H1 (cell line): ENCODE results near the gene BLOC1S1. TPM values are rescaled to one million over a fixed set of nuclear protein-coding genes. Genes with fewer than 3 reads are reported as not detected.
A peak's percentile ranks its signal among the peaks of the same experiment; 100 is the strongest.

ENCODE experiments used
- CBX5 ChIP-seq: fragments of 300-800, 300-1000 bp; sonication (generic); IDR thresholded peaks from 2 replicates; pipeline ENCODE4 v1.7.1; 2016; ENCODE audit warnings: antibody characterized with exemption, low read length, low read depth
- CHD1 ChIP-seq: IDR thresholded peaks from 2 replicates; pipeline ENCODE4 v1.6.1; 2012; ENCODE audit warnings: low read depth, low read length, improper control_type of control experiment
- CHD7 ChIP-seq: fragments of 300-600 bp; sonication (generic); IDR thresholded peaks from 2 replicates; pipeline ENCODE4 v1.7.1; 2012; ENCODE audit warnings: low read length, moderate library complexity, mild to moderate bottlenecking, inconsistent platforms; ENCODE audit not compliant: insufficient replicate concordance
- EGR1 ChIP-seq: IDR thresholded peaks from 2 replicates; pipeline ENCODE4 v1.6.1; 2011; ENCODE audit warnings: low read depth, low read length, borderline replicate concordance
- EP300 ChIP-seq, 2 experiments: IDR thresholded peaks; 1 replicate in 1 of 2; 2 replicates in 1 of 2; pipeline ENCODE4 v1.6.1; 2011 to 2012; ENCODE audit warnings: low read depth in 2 of 2, low read length in 2 of 2, mild to moderate bottlenecking in 2 of 2, borderline replicate concordance in 1 of 2, inconsistent platforms in 1 of 2, moderate library complexity in 1 of 2
- RNF2 ChIP-seq: fragments of 200-900, 300-1000 bp; sonication (generic); IDR thresholded peaks from 2 replicates; pipeline ENCODE4 v1.7.1; 2016; ENCODE audit warnings: borderline replicate concordance, low read depth, mild to moderate bottlenecking, antibody characterized with exemption, low read length; ENCODE audit not compliant: poor library complexity, severe bottlenecking; ENCODE audit errors: missing control alignments
- SIN3A ChIP-seq, 2 experiments: IDR thresholded peaks in 1 of 2; conservative IDR thresholded peaks in 1 of 2; 2 replicates each; pipeline ENCODE4 v1.6.1; 2011 to 2012; ENCODE audit warnings: low read length in 2 of 2, improper control_type of control experiment in 1 of 2, low read depth in 1 of 2, mild to moderate bottlenecking in 1 of 2
- SP2 ChIP-seq: IDR thresholded peaks from 2 replicates; pipeline ENCODE4 v1.6.1; 2012; ENCODE audit warnings: mild to moderate bottlenecking, low read length, inconsistent platforms
- YY1 ChIP-seq: IDR thresholded peaks from 2 replicates; pipeline ENCODE4 v1.6.1; 2011; ENCODE audit warnings: low read depth, mild to moderate bottlenecking, low read length
- polyA plus RNA-seq, 7 experiments: library from polyadenylated mRNA; depleted of rRNA in 3 of 7; stranded (reverse) in 5 of 7; unstranded in 2 of 7; fragments of >200 nt in 5 of 7; fragments of 200-250 nt in 2 of 7; gene quantifications; 1 replicate in 5 of 7; 2 replicates in 1 of 7; 4 replicates in 1 of 7; pipeline versions ENCODE4 v1.2.1 to v1.2.3, GENCODE V29; 2011 to 2013; ENCODE audit warnings: missing spikeins in 2 of 7, mixed read lengths in 2 of 7
- total RNA-seq: library from RNA; stranded (reverse); fragmentation: NEBNext Ultra II Directional; extraction: Animal tissue kit (Norgen Biotek cat#: 25700); gene quantifications from 2 replicates; pipeline ENCODE4 v1.2.1, GENCODE V29; 2021

Gene BLOC1S1
- total and polyA plus RNA-seq, 2 of the 8 experiments (the other 6 are each of a cell fraction or from before 2014, with no cell fraction given), result 91.1 to 185 TPM

- TF ChIP-seq CHD7 (no peak), CBX5 (no peak), RNF2 (no peak), SP2 (no peak), CHD1 (no peak), YY1 (no peak), SIN3A (conservative IDR thresholded peaks at IDR 0.05 in 1 of 2, IDR thresholded peaks at IDR 0.05 in 1 of 2; ENCODE audit: low read depth in 1 of 2, low read length in 2 of 2) (0 out of 4 replicates have a peak, but pooled peaks have one; percentile 7 to 16), EP300 (IDR thresholded peaks at IDR 0.05; ENCODE audit: borderline replicate concordance in 1 of 2, low read depth in 2 of 2, low read length in 2 of 2) (peak in 1 of 2 experiments; percentile 23; a peak in 1 of 3 replicates), EGR1 (peak; percentile 75; the same call in 1 of the 2 replicates)
Measured at GRCh38 chr12:55745361-55746173, 29.7 kb downstream of the BLOC1S1 start (continued).
